HG03378 (cell line): ENCODE measurements around the gene TTLL10.

Experiments
- ATAC-seq: cut with Tn5 transposase; IDR thresholded peaks from one replicate; pipeline ENCODE4 v1.9.1; 2021; ENCODE audit warnings: mild to moderate bottlenecking, moderate library complexity; ENCODE audit not compliant: unreplicated experiment

TTLL10 gene

DNA sequence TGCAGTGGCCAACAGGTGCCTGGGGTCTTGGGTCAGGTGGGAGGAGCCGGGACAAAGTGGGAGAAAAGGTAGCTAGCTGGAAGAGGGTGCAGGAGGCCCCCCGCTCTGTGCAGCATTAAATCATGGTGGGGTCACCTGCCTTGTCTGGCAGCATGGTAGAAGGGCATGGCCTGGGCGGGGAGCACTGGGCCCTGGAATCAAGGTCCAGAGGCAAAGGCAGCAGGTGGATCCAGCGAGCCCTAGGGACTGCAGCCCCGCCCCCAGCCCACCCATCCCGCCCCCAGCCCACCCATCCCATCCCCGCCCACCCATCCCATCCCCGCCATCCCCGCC, 16.7 kb upstream of the TTLL10 start:
- no peak for ATAC-seq

DNA sequence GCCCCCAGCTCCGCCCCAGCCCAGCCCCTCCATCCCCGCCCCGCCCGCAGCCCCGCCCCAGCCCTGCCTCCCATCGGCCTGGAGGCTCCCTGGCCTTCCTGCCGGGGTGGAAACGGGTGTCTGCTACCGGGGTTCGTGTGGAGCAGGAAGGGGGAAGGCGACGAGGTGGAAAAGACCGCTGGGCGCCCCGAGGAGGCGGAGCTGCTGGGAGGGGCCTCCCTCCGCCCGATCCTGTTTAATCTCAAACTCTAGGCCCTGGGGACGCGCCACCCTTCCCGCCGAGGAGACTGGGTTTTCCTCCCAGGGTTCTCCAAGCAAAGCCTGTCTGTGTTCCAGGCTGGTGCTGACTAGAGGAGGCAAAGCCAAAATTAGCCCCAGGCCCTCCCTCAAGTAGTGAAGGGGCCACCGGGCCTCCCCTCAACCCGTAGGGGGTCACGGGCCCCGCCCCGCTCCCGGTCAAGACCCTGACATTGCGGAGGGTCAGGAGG, 16.2 kb upstream of the TTLL10 start:
- ATAC-seq, result no peak

DNA sequence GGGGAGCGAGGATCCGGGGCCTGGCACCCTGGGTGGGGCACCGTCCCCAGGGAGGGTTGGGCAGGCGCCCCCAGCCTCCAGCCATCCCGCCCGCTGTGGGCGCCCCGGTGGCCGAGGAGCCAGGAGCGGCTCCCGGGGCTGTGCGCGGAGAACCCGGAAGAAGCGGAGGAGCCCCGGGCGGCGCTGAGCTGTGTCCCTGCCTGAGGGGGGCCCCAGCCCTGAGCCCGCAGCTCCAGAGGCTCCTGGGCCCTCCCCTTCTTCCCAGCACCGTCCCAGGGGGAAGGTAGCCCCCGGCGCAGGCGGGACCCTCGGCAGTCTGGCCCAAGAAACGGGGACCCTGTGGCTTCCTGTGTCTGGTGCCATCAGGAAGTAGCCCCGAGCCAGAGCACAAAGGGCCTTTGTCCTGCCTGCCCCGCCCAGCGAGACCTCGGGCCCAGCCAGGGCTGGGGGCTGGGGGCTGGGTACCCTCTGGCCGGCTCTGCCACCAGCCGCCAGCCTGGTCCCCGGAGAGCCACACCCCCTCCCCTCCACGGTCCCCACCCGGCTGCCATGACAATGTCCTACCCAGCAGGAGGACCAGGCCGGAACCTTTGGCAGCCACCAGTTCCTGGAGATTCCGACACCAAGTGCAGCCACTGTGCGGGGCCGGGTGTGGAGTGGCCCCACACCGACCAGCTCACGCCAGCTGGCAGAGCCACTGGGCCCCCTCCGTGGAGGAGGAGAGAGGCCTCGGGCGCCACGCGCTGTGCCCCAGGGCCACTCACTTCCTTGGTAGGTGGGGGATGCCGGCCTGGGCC, 15.6 kb upstream of the TTLL10 start:
- no peak for ATAC-seq

GRCh38 chr1:1160281-1160930, 13.3 kb upstream of the TTLL10 start:
- no peak for ATAC-seq

DNA sequence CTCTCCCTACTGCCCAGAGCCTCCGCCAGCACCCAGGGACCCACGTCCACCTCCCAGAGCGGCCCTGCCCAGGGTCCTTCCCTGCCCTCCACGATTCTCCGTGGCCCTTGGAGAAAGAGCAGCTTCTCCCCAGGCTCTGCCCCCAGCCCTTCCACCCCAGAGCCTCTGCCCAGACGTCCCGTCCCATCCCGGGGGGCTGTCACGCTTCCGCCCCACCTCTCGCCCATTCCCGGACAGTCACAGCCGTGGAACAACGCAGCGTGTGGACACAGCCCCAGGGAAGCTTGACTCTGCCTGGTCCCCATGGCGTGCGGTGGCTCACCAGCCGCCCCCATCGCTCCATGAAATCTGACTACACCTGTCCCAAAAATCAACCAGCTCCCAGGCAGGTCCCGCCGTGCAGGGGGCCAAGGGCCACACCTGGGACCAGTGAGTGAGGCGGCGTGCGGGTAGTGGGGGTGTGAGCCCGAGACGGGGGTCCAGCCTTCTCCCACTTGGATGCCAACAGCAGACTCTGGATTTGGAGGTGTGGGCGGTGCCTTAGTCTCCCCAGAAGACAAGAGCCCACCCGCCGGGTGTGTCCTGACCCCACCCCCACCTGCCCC, 12.5 kb upstream of the TTLL10 start:
- no peak for ATAC-seq

DNA sequence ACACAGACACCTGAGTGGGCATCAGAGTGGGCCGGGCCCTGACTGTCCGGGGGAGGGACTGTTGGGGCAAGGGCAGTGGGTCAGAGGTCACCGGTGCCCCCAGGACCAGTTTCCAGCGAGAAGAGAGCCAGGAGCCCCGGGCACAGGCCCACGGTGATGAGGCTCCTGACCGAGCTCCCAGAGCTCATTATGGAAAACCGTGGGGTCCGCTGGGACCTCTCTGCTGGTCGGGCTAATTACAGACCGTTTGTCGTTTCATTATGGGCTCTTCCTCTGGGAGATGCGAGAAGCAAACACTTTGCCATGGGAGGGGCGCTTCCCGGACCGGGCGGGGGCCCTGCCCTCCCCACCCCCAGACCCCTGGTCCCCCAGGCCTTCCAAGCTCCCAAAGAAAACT, 12.0 kb upstream of the TTLL10 start:
- ATAC-seq, result no peak

DNA sequence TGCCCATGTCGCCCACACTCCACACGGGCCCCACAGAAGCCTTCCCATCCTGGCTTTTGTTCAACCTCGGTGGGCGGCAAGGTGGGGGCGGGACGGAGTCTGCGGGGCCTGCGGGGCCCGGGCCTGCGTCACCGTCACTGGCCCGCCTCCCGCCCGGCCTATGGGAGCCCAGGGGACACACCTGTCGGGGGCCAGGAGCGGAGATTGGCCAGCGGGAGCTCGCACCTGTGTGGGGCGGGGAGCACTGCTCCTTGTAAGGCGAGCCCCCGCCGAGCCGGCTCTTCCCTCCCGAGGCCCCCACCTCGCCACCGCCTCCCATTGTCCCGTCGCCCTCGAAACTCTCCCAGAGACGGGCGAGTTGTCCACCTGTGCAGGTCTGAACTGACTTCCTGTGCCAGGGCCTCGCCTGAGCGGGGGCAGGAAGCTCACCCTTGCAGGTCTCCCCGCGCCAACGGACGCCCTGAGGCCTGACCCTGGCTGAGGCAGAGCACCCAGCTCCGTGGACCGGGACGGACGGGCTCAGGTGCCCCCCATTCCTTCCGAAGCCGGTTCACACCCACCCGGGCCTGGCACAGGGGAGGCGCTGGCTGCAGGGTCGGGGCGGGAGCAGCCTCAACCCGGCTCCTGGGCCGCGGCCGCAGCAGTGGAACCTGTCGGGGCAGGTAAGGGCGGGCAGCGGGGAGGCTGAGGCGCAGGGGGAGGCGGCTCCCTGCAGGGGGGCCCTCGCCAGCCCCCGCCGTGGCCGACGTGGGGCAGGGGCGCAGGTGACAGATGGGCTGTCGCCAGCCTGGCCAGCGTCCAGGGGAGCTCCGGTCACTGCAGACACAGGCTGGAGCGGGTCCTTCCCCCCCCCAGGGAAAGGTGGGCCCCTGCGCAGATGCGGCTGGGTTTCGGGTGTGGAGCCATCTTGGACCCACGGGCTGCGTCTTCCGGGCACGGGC, 10.8 kb upstream of the TTLL10 start:
- no peak for ATAC-seq

DNA sequence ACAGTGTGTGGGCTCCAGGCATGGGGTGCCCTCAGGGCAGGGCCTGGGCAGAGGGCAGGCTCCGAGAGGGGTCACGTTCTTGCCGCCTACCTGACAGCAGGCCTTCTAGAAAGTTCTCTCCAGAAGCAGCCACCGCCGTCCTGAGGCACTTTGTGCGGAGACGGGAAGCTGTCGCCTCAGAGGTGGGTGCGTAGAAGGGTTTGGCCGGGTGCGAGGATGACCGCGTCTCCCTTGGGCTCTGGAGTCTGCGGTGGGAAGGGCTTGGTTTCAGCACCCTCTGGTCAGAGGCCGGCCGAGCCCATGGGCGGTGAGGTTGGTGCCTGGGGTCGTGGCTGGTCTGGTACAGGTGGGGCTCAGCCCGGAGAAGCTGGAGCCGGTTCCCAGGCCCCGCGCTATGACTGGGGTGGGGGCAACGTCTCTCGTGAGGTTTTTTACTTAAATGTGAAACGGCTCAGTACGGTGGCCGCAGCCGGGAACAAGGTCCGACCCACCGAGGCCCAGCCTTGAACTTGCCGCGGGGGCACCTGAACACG, 10.1 kb upstream of the TTLL10 start:
- no peak for ATAC-seq

DNA sequence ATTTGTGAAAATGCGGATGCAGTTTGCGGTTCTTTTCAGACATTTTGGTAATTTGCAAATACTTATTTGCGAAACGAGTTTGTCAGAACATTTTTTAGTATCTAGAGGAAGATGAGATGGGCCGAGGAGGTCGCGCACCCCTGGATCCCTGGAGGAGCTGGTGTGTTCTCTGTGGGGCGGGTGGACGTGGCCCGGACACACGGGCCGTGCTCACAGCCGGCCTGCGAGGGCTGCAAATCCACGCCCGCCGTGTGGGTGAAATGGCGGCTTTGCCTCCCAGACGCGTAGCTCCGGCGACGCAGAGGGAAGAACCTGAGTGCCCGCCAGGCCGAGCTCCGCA, 9.3 kb upstream of the TTLL10 start:
- no peak for ATAC-seq

DNA sequence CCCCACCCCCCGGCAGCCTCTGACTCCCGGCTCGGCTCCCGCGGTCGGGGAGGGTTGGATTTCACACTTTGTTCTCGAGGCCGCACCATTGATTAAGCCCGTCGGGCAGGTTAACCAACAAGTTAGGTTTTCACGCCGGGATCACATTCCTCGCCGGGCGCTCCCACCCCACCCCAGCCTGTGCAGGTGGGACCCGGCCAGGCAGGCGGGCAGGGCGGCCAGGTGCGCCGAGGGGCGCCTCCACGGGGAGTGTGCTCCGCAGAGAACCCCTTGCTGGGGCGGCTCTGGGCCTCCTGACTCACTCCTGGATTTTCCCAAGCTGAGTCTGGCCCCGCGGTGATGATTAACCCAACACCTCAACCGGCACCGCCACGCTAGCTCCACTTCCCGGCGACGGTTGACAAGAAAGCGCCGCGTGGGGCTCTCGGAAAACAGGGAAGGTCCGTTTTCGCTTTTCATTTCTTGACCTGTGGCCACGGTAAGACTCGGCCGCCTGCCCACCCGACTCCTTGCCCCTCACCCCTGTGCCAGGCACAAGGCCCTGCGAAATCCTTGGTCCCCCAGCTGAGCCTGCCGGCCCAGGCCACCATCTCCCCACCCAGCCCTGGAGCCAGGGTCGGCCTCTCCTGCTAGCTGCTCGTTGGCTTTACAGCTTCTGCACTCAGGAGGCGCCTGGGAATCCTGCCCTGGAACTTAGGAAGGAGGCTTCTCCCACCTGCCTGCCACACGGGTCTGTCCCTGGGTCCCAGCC, 8.8 kb upstream of the TTLL10 start:
- no peak for ATAC-seq

DNA sequence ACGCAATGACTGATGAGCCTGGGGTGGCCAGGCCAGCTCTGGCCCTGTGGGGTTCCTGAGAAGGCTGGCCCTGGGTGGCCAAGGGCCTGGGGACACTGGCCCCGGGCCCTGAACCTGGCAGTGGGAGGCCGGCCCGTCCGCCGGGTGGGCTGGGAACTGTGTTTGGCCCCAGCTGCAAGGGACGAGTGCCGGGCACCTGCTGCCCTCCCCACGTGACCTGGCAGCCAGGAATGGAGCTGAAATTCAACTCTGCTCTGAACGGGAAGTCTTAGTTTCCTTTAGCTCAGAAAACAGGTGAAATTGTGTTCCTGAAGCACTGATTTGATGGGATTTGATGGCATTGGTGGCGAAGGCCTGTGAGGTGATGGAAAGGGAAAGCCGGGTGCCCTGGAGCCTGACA, 8.2 kb upstream of the TTLL10 start:
- ATAC-seq, result no peak

DNA sequence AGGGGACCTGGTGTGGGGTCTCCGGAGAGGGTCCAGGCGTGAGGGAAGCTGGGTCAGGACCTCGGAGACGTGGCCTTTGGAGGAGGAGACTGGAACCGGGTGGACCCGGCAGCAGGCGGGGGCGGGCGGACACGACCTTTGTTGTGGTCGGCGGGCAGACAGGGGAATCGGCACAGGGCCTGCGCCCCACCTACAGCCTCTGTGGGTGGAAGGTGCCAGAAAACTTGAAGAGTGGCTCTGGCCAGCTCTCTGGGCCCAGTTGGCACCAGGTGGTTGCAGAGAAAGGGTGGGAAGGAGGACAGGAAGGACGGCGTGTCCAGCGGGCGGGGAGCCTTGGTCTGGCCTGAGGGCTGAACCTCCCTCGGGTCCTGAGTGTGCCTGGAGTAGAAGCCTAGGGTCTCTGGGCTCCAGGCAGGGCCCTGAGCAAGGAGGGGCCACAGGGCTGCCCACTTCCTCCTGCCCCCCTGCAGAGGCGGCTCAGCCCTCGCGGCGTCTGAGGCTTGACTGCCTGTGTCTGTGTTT, 7.7 kb upstream of the TTLL10 start:
- no peak for ATAC-seq

DNA sequence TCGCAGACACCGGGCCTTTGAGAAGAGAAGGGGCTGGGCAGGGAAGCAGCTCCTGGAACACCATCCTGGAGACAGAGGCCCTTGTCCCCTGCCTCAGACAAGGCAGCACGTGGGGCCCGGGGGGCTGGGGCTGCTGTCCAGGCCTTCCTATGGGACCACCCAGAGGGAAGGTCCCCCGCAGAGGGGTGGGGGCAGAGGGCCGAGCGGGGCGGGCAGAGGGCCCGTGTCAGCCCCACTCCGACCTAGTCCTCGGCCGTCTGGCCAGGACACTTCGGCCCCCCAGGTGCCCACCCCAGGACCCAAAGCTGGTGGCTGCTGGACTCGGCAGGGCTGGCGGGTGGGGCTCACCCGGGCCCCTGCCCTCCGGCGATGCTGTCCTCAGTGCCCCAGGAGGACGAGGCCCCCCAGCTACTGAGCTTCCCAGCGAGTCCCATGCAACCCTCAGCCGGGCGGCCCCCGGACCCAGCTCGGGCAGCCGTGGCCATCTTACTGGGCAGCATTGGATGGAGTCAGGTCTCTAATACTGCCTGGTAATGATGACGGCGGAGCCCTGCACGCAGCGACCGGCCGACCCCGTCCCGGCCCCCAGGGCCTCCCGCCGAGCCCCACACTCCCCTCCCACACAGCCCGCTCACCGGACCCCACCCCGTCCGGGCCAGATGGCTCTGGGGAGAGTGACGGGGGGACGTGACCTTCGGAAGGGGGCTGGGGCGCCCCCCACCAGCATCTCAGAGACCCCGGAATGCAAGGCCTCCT, 6.9 kb upstream of the TTLL10 start:
- ATAC-seq, result no peak

- ATAC-seq, result no peak
Observed at GRCh38 chr1:1167398-1167821, 6.3 kb upstream of the TTLL10 start.

DNA sequence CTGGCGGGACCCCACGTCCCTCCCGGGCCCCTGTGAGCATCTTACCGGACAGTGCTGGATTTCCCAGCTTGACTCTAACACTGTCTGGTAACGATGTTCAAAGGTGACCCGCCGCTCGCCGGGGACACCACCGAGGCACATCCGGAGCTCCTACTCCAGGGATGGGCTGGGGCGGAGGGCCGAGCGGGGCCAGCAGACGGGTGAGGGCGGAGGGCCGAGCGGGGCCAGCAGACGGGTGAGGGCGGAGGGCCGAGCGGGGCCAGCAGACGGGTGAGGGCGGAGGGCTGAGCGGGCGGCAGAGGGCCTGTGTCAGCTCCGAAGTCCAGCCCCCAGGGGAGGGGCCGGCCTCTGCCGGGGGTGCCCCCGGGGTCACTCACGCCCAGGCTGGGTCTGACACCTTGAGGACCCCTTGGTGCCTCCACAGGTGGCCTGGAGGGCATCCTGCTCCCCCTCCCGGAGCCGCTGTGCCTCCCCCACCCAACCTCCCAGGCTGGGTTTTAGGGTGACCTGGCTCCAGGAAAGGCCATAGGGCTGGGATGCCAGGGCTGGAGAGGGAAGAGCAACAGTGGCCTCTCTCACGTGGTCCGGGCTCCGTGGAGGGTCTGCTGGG, 5.7 kb upstream of the TTLL10 start:
- no peak for ATAC-seq

DNA sequence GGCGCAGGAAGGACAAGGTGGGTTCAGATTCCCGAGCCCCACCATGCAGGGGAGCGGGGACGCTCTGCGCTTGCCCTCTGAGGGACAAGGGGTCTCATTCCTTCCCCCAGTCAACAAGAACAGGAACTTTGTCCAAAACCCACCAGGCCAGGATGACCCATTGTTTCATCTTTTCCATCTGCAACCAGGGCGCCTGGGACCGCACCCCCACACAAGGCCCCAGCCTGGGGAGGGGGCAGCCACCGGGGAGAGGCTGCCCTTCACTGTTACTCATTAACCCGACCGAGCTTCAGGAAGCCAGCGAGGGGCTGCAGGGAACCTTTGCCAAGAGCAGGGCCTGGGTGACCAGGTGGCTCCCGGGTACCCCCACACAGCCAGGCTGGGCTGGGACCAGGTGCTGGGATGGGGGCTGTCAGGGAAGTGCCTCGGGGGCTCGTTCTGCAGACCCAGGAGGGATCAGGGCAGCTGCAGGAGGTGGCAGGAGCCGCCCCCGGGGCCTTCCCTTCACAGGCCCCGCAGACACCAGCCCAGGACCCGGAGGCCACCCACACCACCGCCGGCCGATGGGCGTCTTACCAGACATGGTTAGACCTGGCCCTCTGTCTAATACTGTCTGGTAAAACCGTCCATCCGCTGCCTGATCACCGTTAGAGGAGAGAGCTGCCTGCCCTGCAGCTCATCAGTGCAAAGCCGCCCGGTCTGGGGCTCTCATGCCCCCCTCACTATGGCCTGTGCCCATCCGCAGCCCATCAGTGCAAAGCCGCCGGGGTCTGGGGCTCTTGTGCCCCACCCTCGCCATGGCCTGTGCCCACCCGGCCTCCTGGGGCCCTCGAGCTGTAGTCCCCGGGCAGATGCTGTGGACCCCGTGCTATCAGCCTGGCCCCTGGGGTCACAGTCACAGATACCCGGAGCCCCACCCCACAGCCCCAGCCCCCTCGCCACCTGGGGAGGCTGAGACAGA, 4.9 kb upstream of the TTLL10 start:
- ATAC-seq, result no peak

DNA sequence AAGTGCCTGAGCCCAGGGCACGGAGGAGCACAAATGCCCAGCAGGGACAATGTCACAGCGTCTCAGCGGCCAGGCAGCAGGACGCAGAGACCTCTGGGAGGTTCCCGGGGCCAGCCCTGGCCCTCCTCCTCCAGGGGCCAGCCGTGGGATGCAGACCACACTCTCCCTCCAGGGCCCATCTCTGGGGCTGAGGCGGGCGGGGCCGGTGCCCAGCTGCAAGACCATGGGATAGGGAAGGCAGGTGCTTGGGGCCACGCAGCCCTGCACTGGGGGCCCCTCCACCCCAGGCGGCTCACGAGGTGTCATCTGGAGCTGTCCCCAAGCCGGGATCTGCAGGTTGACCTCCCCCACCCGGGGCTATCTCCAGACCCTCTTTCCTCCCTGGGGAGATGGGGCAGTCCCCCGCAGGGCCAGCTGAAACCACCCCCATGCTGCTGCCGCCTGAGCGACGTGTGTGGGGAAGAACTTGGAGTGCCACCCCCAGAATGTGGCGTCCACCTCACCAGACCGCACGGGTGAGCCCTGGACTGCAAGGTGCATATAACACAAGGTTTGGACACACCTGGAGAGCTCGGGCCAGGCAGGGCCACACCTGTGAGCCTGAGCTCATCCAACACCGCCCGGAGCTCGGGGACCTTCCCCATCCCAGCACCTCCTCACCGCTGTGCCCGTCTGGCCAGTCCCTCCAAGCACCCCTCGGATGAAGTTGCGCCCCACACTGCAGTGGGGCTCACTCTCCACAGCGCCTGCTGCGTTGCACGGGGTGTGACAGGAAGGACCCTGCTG, 4.1 kb upstream of the TTLL10 start:
- ATAC-seq, result no peak
